ENCODE data around the gene ROBO1.

DNA sequence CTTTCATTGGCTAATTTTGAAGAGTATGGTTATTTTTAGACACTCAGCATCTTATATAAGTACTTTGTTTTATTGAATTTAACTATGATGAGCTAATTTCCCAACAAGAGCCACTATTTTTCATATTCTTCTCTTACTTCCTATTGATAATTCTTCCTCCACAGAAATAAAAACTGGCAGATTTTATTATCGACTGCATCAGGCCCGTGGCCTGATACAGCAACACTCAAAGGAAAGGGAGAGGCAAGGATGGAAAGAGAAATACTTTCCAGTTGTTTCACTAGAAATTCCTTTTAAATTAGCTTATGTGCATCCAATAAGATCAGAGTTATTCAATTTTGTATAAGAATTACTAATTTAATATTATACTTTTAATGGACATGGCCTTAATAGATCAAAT lies 886.3 kb downstream of the ROBO1 start:
- TF ChIP-seq POLR2A (IDR thresholded peaks at IDR 0.05; ENCODE audit: low read length) = no peak
- no peak for TF ChIP-seq GATA1 (IDR thresholded peaks at IDR 0.05; ENCODE audit: low read depth, low read length)
